Activated T-cell treated with anti-CD3 and anti-CD28 coated beads, Interleukin-2, amount 50 U/mL, for 4 hours (primary cell): ENCODE results near the gene TVP23A. TPM values are rescaled to one million over a fixed set of nuclear protein-coding genes. Genes with fewer than 3 reads are reported as not detected.
A peak's percentile ranks its signal among the peaks of the same experiment; 100 is the strongest.
"Not testable (repeated sequence)": the region's sequence is repeated elsewhere in the genome, so short reads cannot be mapped to it uniquely, and the experiment has no call there.

Source experiments
- ATAC-seq, 2 donors: fragments of 200-7000 bp; cut with Tn5 transposase; one replicate each; pipeline ENCODE4 v1.10.0; 2021
- DNase-seq: peaks from one replicate; pipeline ENCODE4 v3.0.0-alpha.2; 2020
- H3K27me3 Mint-ChIP-seq: one replicate; pipeline ENCODE4 v1.8.0; 2021; ENCODE audit warnings: low read depth, mixed read lengths
- H3K36me3 Mint-ChIP-seq: one replicate; pipeline ENCODE4 v1.8.0; 2022; ENCODE audit warnings: mixed read lengths; ENCODE audit not compliant: insufficient read depth
- H3K4me1 Mint-ChIP-seq: one replicate; pipeline ENCODE4 v1.8.0; 2021; ENCODE audit warnings: low read depth, mixed read lengths
- H3K4me3 Mint-ChIP-seq: one replicate; pipeline ENCODE4 v1.8.0; 2021; ENCODE audit warnings: mild to moderate bottlenecking, moderate library complexity, mixed read lengths
- H3K9me3 Mint-ChIP-seq: one replicate; pipeline ENCODE4 v1.8.0; 2021; ENCODE audit warnings: mixed read lengths
- total RNA-seq, 3 donors: library from RNA; stranded (reverse); gene quantifications; one replicate each; pipeline ENCODE4 v1.2.1, GENCODE V29; 2021

The TVP23A gene
- total RNA-seq, 3 donors from 2014 or later, result 0.11 to 0.14 TPM; not detected in 1

DNA sequence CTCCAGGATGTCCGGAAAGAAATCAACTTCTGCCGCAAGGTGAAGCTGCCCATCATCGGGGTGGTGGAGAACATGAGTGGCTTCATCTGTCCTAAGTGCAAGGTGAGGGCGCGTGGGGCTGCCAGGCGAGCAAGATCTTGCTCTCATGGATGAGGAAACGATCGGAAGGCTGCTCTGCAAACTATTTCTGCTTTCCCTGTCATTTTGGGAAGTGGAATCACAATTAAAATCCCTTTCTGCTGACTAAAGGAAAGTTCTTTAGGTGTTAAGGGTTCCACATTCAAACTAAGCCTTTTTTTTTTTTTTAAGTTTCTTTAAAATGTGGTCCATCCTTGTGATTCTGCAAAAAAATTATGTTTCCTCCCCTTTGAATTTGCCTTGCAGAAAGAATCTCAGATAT lies 57.2 kb downstream of the TVP23A start:
- H3K4me3 Mint-ChIP-seq, result no peak overlapping the region
- no peaks in the 10 kb centered on the region for H3K27me3 Mint-ChIP-seq
- no peak for DNase-seq
- H3K36me3 Mint-ChIP-seq, result peaks cover 62% of the 10 kb centered on the region
- H3K4me1 Mint-ChIP-seq, result peaks cover 18% of the 10 kb centered on the region
- no peaks in the 10 kb centered on the region for H3K9me3 Mint-ChIP-seq
- no peak for ATAC-seq

DNA sequence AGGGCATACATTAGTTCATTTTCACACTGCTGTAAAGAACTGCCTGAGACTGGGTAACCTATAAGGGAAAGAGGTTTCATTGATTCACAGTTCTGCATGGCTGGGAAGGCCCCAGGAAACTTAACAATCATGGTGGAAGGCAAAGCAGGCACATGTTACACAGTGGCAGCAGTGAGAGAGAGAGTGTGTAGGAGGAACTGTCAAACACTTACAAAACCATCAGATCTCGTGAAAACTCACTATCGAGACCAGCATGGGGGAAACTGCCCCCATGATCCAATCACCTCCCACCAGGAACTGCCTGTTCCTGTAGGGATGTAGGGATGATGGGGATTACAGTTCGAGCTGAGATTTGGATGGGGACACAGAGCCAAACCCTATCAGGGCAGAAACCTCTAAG lies 57.7 kb downstream of the TVP23A start:
- no peaks in the 10 kb centered on the region for H3K9me3 Mint-ChIP-seq
- ATAC-seq (no peak), DNase-seq (no peak)
- H3K27me3 Mint-ChIP-seq, result no peaks in the 10 kb centered on the region
- no peak overlapping the region for H3K4me3 Mint-ChIP-seq
- peaks cover 12% of the 10 kb centered on the region for H3K4me1 Mint-ChIP-seq
- peaks cover 60% of the 10 kb centered on the region for H3K36me3 Mint-ChIP-seq

DNA sequence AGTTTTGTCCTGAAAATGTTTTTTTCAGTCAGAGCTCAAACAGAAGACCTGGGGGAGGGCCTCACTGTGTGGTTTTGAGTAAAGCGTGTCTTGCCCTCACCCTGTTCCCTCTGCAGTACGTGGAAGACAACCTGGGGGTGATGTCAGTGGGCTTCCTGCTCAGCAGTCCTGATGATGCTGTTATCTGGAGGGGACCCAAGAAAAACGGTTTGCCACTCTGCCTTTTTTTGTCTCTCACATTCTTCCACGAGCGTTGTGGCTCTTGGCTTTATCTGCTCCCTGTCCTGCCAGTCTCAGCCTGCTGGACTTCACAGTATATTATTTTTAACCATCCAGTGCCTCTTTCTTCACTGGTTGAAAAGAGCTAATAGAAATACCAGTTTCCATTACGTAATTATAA lies 62.0 kb downstream of the TVP23A start:
- peaks cover 54% of the 10 kb centered on the region for H3K36me3 Mint-ChIP-seq
- H3K9me3 Mint-ChIP-seq, result no peaks in the 10 kb centered on the region
- peaks cover 14% of the 10 kb centered on the region for H3K4me1 Mint-ChIP-seq
- H3K27me3 Mint-ChIP-seq, result no peaks in the 10 kb centered on the region
- H3K4me3 Mint-ChIP-seq, result no peak overlapping the region
- DNase-seq (no peak), ATAC-seq (no peak)

DNA sequence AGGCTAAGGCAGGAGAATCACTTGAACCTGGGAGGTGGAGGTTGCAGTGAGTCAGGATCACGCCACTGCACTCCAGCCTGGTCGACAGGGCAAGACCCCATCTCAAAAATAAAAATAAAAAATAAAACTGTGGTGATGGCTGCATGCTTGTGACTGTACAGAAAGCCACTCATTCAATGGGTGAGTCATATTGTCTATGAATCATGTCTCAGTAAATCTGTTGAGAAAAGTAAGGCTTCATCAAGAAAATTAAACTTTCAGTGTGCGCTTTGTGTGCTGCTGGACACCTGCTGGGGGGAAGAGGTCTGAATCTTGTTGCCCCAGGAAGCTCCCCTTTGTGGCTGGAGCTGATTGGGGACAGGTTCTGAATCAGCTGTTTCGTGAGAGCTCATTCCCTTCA lies 63.7 kb downstream of the TVP23A start:
- Mint-ChIP-seq H3K4me1 (peaks cover 19% of the 10 kb centered on the region), H3K4me3 (no peak overlapping the region), H3K27me3 (no peaks in the 10 kb centered on the region), H3K36me3 (peaks cover 48% of the 10 kb centered on the region), H3K9me3 (no peaks in the 10 kb centered on the region)
- DNase-seq (no peak), ATAC-seq (peak; percentile 75 to 83)

DNA sequence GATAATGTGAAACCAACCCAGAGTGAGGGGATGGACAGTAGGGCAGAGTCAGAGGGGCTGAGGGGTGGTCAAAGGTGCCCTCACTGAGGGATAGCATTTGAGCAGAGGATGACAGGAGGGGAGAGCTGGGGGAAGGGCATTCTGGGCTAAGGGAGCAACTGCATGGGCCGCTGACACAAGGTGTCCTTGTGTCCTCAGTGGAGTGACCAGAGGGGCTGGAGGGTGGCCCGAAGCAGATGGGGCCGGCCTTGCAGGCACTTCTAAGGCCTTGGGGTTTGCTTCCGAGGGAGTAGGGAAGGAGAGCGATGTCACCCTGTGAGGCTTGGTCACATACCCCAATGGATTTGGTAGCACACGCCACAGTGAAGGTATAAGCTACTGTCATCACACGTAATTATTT lies 64.9 kb downstream of the TVP23A start:
- Mint-ChIP-seq H3K4me1 (peaks cover 22% of the 10 kb centered on the region), H3K27me3 (no peaks in the 10 kb centered on the region), H3K4me3 (no peak overlapping the region), H3K36me3 (peaks cover 47% of the 10 kb centered on the region), H3K9me3 (no peaks in the 10 kb centered on the region)
- no peak for DNase-seq
- ATAC-seq, result no peak

DNA sequence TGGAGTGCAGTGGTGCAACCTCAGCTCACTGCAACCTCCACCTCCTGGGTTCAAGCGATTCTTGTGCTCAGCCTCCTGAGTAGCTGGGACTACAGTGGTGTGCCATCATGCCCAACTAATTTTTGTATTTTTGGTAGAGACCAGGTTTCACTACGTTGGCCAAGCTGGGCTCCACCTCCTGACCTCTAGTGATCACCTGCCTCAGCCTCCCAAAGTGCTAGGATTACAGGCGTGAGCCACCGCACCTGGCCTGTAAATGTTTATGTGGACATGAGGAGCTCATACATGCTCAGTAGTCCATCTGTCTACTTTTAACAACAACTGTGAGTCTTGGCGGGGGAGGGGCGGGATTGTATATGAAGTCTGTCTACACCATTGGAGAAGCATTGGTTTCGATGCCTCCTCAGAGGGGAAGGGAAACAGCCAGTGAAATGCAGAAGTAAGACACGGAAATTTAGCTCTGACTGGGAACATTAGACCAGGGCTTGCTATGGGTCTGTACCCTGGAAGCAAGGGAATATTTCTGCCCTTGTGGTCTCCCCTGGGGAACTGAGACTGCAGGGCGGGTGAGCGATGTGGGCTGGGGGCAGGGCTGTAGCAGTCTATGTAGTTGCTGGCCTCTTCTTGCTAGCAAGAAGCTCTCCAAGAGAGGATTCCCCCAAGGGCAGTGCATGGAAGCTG lies 65.6 kb downstream of the TVP23A start:
- H3K36me3 Mint-ChIP-seq, result peaks cover 44% of the 10 kb centered on the region
- H3K9me3 Mint-ChIP-seq, result no peaks in the 10 kb centered on the region
- peaks cover 22% of the 10 kb centered on the region for H3K4me1 Mint-ChIP-seq
- DNase-seq (no peak), ATAC-seq (no peak)
- H3K27me3 Mint-ChIP-seq, result no peaks in the 10 kb centered on the region
- no peak overlapping the region for H3K4me3 Mint-ChIP-seq

DNA sequence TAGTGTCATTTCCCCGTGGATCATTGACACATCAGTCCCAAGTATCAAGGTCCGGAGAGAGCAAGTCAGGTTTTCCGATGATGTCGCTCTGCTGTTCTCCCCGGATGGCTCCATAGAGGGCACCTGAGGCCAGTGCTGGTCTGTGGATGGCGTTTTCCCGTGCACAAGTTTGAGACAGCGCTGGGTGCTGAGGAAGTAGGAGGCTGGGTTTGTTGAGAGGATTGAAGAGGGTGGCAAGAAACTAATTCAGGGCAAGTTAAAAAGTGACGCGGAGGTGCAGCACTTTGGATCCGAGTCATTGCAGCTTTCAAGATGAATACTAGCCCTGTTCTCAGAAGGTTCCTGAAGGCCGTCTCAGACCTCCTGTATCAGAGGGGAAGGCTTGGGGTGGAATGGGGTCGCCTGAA lies 67.3 kb downstream of the TVP23A start:
- peaks cover 22% of the 10 kb centered on the region for H3K4me1 Mint-ChIP-seq
- no peaks in the 10 kb centered on the region for H3K9me3 Mint-ChIP-seq
- DNase-seq (no peak), ATAC-seq (peak in 1 of 2 donors; percentile 26)
- H3K36me3 Mint-ChIP-seq, result peaks cover 36% of the 10 kb centered on the region
- peak overlapping the region; percentile 1 for H3K4me3 Mint-ChIP-seq
- no peaks in the 10 kb centered on the region for H3K27me3 Mint-ChIP-seq

DNA sequence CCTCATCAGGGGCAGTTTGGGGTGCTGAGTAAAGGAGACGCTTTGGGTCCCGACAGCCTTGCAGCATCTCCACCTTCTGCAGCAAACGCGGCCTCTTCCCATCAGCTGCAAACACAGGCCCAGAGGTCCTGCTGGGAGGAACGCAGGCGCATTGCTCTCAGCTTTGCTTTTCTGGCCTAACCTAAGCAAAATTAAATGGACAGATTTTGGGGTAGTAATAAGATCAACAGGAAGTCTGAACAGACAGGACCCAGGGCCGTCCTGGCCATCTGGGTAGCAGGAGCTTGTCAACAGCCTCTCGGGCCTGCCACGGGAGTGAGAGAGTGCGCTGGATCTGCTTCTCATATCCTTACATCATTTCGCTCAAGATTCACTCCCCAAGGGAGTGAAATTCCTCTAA lies 67.8 kb downstream of the TVP23A start:
- ATAC-seq (no peak), DNase-seq (no peak)
- Mint-ChIP-seq H3K4me1 (peaks cover 24% of the 10 kb centered on the region), H3K9me3 (no peaks in the 10 kb centered on the region), H3K36me3 (peaks cover 33% of the 10 kb centered on the region), H3K27me3 (no peaks in the 10 kb centered on the region), H3K4me3 (no peak overlapping the region)

DNA sequence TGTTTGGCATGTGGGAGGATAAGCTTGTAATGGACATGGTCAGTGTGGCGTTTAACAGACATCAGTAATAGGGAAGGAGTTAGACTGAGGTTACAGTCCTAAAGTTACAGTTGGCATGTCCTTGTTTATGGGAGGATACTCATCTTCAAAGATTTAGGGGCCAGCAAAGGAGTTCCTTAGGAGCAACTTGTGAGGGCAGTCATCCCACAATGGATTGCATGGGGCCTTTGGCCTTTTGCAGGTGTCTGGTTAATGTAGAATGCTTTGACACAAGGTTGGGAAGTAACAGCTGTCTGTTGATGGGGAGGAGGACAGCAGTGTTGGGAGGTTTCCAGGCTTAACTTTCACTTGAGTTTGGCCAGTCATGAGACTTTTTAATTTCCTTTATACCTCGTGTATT lies 72.8 kb downstream of the TVP23A start:
- Mint-ChIP-seq H3K4me1 (peaks cover 26% of the 10 kb centered on the region), H3K4me3 (peak overlapping the region; percentile 50), H3K9me3 (no peaks in the 10 kb centered on the region), H3K36me3 (peaks cover 21% of the 10 kb centered on the region), H3K27me3 (no peaks in the 10 kb centered on the region)
- no peak for DNase-seq
- ATAC-seq, result no peak

DNA sequence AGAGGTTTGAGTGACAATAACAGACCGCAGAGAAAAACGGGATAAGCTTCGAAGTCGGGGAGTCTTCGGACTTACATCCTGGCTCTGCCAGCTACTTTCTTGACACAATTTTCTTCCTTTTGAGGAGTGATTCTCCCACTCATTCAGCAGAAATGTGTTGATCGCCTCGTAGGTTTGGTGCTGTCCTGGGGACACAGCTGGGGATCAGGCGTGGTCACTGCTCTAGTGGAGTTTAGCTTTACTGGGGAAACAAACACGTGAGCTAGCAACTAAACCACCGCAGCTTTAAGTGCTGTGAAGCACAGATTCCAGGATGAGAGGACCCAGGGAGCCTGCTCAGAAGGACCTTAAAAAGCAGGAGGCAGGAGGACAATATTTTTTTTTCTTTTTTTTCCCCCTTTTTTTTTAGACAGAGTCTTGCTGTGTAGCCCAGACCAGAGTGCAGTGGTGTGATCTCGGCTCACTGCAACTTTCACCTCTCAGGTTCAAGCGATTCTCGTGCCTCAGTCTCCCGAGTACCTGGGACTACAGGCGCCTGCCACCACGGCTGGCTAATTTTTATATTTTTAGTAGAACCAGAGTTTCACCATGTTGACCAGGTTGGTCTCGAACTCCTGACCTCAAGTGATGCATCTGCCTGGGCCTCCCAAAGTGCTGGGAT lies 74.1 kb downstream of the TVP23A start:
- Mint-ChIP-seq H3K4me3 (peak overlapping the region; percentile 93), H3K36me3 (peaks cover 15% of the 10 kb centered on the region), H3K4me1 (peaks cover 27% of the 10 kb centered on the region), H3K27me3 (no peaks in the 10 kb centered on the region), H3K9me3 (no peaks in the 10 kb centered on the region)
- no peak for ATAC-seq
- DNase-seq, result no peak

DNA sequence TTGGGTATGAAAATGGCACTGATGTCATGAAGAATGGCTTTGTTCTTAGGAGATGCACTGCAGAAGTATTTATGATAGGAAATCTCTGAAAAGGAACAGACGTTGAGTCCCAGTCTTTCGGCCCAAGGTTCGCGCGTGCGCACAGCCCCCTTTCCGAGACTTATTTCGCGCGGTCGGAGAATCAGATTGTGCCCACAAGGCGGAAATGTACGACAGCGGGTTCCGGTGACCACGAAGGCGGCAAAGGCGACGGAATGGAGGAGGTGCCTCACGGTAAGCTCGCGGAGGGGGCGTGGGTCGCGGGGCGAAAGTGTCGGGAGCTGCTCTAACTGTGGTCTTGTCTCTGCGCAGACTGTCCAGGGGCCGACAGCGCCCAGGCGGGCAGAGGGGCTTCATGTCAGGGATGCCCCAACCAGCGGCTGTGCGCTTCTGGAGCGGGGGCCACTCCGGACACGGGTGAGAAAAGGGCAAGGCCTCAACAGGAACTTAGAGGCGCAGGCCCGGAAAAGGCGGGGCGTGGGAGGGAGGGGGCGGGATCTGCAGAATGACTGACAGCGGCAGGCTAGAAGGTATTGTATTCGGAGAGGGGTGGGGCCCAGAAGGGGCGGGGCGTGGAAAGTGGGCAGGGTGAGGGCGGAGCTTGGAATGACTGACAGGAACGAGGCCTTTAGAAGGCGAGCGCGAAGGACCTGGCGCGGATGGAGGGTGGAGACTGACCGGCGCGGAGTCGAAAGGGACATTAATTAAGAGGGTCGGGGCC lies 74.8 kb downstream of the TVP23A start, which contains the start of gene NUBP1:
TSS of gene NUBP1 (plus strand) at position 233 of the 760 bp plus-strand sequence. CDS start at position 255, 22 bp downstream.
- Mint-ChIP-seq H3K4me1 (peaks cover 27% of the 10 kb centered on the region), H3K27me3 (no peaks in the 10 kb centered on the region), H3K4me3 (peak within 1 kb of the TSS; percentile 93), H3K9me3 (no peaks in the 10 kb centered on the region), H3K36me3 (peaks cover 10% of the 10 kb centered on the region)
- DNase-seq (peak; percentile 99), ATAC-seq (peak; percentile 96 to 97)

DNA sequence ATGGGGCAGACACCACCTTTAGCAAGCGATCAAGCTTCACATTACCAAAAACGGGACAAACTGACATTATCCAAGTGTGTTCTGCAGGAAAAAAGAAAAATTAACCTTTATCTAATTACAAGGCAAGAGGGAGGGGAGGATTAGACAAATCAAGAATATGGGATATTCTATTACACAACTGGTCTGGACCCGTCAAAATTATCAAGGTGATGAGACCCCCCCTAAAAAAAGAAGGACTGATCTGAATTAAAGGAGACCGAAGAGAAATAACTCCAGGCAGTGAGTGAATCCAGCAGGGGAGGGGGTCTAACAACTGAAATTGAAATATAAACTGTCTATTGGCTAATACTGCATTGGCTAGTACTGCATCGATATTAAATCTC lies 75.4 kb downstream of the TVP23A start:
- H3K4me3 Mint-ChIP-seq, result peak overlapping the region; percentile 93
- peaks cover 32% of the 10 kb centered on the region for H3K4me1 Mint-ChIP-seq
- no peaks in the 10 kb centered on the region for H3K27me3 Mint-ChIP-seq
- ATAC-seq (no peak), DNase-seq (no peak)
- no peaks in the 10 kb centered on the region for H3K9me3 Mint-ChIP-seq
- H3K36me3 Mint-ChIP-seq, result peaks cover 10% of the 10 kb centered on the region

DNA sequence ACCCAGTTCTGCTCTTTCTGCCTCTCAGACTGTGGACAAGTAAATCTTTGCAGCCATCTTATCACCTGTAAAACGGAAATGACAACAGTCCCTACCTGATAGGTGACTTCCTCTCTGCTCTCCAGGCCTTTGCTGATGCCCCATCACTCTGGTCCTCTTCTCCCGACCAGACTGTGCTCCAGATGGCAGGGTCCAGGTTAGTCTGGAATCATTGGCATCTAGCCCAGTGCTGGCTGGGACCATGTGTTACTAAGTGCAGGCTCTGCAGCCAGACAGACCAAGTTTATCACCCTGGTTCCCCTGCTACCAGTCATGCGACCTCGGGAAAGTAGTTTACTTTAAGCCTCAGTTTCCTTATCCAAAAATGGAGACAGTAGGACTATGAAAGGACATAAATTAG lies 76.8 kb downstream of the TVP23A start:
- Mint-ChIP-seq H3K27me3 (no peaks in the 10 kb centered on the region), H3K4me1 (peaks cover 37% of the 10 kb centered on the region), H3K9me3 (no peaks in the 10 kb centered on the region), H3K4me3 (no peak overlapping the region), H3K36me3 (peaks cover 7% of the 10 kb centered on the region)
- no peak for DNase-seq
- no peak for ATAC-seq

DNA sequence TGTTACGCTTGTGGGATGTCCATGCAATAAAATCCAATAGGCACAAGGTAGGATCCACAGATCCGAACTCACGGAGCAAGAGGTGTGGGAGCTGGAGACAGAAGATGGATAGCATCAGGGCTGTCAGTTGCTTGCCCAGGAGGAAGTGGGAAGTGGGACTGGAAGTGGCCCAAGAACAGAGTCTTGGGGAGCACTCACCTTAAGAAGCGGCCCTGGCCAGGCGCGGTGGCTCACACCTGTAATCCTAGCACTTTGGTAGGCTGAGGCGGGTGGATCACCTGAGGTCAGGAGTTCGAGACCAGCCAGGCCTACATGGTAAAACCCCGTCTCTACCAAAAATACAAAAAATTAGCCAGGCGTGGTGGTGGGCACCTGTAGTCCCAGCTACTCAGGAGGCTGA lies 77.3 kb downstream of the TVP23A start:
- not testable (repeated sequence) for H3K36me3 Mint-ChIP-seq, H3K27me3 Mint-ChIP-seq, ATAC-seq

DNA sequence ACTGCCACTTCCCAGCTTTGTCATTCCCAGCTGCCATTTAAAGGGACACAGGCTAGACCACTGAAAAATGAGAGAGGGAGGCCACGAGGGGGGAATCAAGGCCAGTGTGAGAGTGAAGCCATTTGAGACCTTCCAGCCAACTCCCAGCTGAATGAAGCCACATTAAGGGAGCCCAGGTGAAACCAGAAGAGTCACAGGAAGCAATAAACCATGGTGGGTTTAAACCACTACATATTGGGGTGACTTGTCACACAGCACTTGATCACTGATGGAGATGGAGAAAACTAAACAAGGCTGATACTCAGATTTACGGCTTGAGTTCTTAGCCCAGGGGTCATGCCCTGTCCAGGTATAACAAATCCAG lies 77.8 kb downstream of the TVP23A start:
- Mint-ChIP-seq H3K9me3 (no peaks in the 10 kb centered on the region), H3K4me1 (peaks cover 36% of the 10 kb centered on the region), H3K27me3 (no peaks in the 10 kb centered on the region), H3K4me3 (no peak overlapping the region), H3K36me3 (peaks cover 5% of the 10 kb centered on the region)
- ATAC-seq (no peak), DNase-seq (no peak)

More for the DNA sequence above, 77.3 kb downstream of the TVP23A start:
- not testable (repeated sequence) for H3K9me3 Mint-ChIP-seq, H3K4me3 Mint-ChIP-seq, DNase-seq
- peaks cover 37% of the 10 kb centered on the region for H3K4me1 Mint-ChIP-seq
